K562 (cell line): ENCODE data around the gene CHSY1. TPM values are rescaled to one million over a fixed set of nuclear protein-coding genes. Genes with fewer than 3 reads are reported as not detected.

ENCODE experiments used
- BHLHE40 ChIP-seq: IDR thresholded peaks from 2 replicates; pipeline ENCODE4 v1.6.1; 2011; ENCODE audit warnings: low read length, improper control_type of control experiment
- ETV1 ChIP-seq: fragments of 450-650 bp; conservative IDR thresholded peaks from 2 replicates; pipeline ENCODE4 v1.6.1; 2016; ENCODE audit warnings: missing genetic modification characterization, control low read depth, low read depth, missing compliant biosample characterization
- FOXK1 ChIP-seq: sonication (generic); formaldehyde crosslinking; IDR thresholded peaks from 2 replicates; pipeline ENCODE4 v1.8.0; 2022; ENCODE audit warnings: missing genetic modification reagents, mild to moderate bottlenecking, borderline replicate concordance
- GTF2A2 ChIP-seq: IDR thresholded peaks from 2 replicates; pipeline ENCODE4 v1.6.1; 2016; ENCODE audit warnings: mild to moderate bottlenecking, missing genetic modification characterization, missing compliant biosample characterization
- HDAC6 ChIP-seq: IDR thresholded peaks from 2 replicates; pipeline ENCODE4 v1.6.1; 2012; ENCODE audit warnings: low read depth, mild to moderate bottlenecking, control low read depth, inconsistent platforms, low read length, moderate library complexity
- HIVEP1 ChIP-seq: fragments of 250-450 bp; sonication (Bioruptor Pico); IDR thresholded peaks from 2 replicates; pipeline ENCODE4 v1.4.0; 2020; ENCODE audit warnings: mild to moderate bottlenecking
- HNRNPK ChIP-seq: fragments of 200-400 bp; formaldehyde crosslinking; IDR thresholded peaks from one replicate; pipeline ENCODE4 v1.6.1; 2018; ENCODE audit warnings: mild to moderate bottlenecking, low read depth, low read length; ENCODE audit not compliant: poor library complexity, severe bottlenecking
- KDM1A ChIP-seq, 2 experiments: fragments of 450-650 bp; IDR thresholded peaks; 2 replicates each; pipeline ENCODE4 v1.6.1; 2016; ENCODE audit warnings: mild to moderate bottlenecking in 2 of 2
- NBN ChIP-seq: fragments of 450-650 bp; IDR thresholded peaks from 2 replicates; pipeline ENCODE4 v1.6.1; 2016; ENCODE audit warnings: low read depth, mild to moderate bottlenecking
- NCOA1 ChIP-seq: fragments of 450-650 bp; IDR thresholded peaks from 2 replicates; pipeline ENCODE4 v1.6.1; 2016; ENCODE audit warnings: low read depth
- PHF21A ChIP-seq: fragments of 450-650 bp; IDR thresholded peaks from 2 replicates; pipeline ENCODE4 v1.6.1; 2017; ENCODE audit warnings: low read depth, borderline replicate concordance
- RBM17 ChIP-seq: fragments of 200-400 bp; formaldehyde crosslinking; IDR thresholded peaks from 2 replicates; pipeline ENCODE4 v1.6.1; 2017; ENCODE audit warnings: low read depth, mild to moderate bottlenecking, low read length, borderline replicate concordance
- RBM25 ChIP-seq: fragments of 200-400 bp; formaldehyde crosslinking; IDR thresholded peaks from 2 replicates; pipeline ENCODE4 v1.6.1; 2018; ENCODE audit warnings: low read length, low read depth, moderate library complexity; ENCODE audit not compliant: severe bottlenecking
- SRSF9 ChIP-seq: fragments of 200-400 bp; formaldehyde crosslinking; IDR thresholded peaks from 2 replicates; pipeline ENCODE4 v1.6.1; 2017; ENCODE audit warnings: low read depth, low read length, borderline replicate concordance
- TRIM28 ChIP-seq: fragments of 450-650 bp; IDR thresholded peaks from 2 replicates; pipeline ENCODE4 v1.6.1; 2017
- ZC3H8 ChIP-seq: fragments of 450-650 bp; IDR thresholded peaks from 2 replicates; pipeline ENCODE4 v1.6.1; 2017
- polyA plus RNA-seq, 8 experiments: library from polyadenylated mRNA; depleted of rRNA in 4 of 8; stranded (reverse) in 5 of 8; unstranded in 3 of 8; fragments of >200 nt; fragmentation: Nextera tagmentation in 2 of 8; fragmentation: Illumina TruSeq in 1 of 8; extraction: Ambion mirVana in 2 of 8; extraction: Trizol in 1 of 8; gene quantifications; 2 replicates each; pipeline versions ENCODE4 v1.2.1 to v1.2.3, GENCODE V29; 2011 to 2014; ENCODE audit warnings: inconsistent platforms in 1 of 8, missing spikeins in 1 of 8
- total RNA-seq, 7 experiments: library from RNA; depleted of rRNA in 6 of 7; stranded (reverse); fragments of >200 nt in 6 of 7; fragmentation: Illumina TruSeq in 2 of 7; extraction: Trizol in 2 of 7; gene quantifications; 2 replicates each; pipeline versions ENCODE4 v1.2.1 to v1.2.3, GENCODE V29; 2011 to 2021; ENCODE audit warnings: low replicate concordance in 1 of 7
- TF ChIP-seq, protein P1 (sequence below): sonication (generic); formaldehyde crosslinking; IDR thresholded peaks from 2 replicates; pipeline ENCODE4 v1.8.0; 2022; ENCODE audit warnings: missing genetic modification reagents, mild to moderate bottlenecking, borderline replicate concordance
- TF ChIP-seq, protein P2 (sequence below), 2 experiments: fragments of 200-800 bp in 1 of 2; sonication (Bioruptor generic) in 1 of 2; sonication (generic) in 1 of 2; formaldehyde crosslinking in 1 of 2; IDR thresholded peaks in 1 of 2; conservative IDR thresholded peaks in 1 of 2; 2 replicates each; pipeline versions ENCODE4 v1.5.0 to v1.6.1; 2016 to 2020; ENCODE audit warnings: missing compliant biosample characterization in 1 of 2, missing genetic modification characterization in 1 of 2, missing genetic modification reagents in 1 of 2
- TF ChIP-seq, protein P3 (sequence below): sonication (generic); formaldehyde crosslinking; IDR thresholded peaks from 2 replicates; pipeline ENCODE4 v1.8.0; 2022; ENCODE audit warnings: mild to moderate bottlenecking, missing genetic modification reagents
- TF ChIP-seq, protein P4 (sequence below): fragments of 250-450 bp; sonication (Bioruptor Pico); IDR thresholded peaks from 2 replicates; pipeline ENCODE4 v1.8.0; 2022; ENCODE audit warnings: moderate library complexity, mild to moderate bottlenecking, inconsistent platforms
- TF ChIP-seq, protein P5 (sequence below): fragments of 250-450 bp; sonication (Bioruptor Pico); IDR thresholded peaks from 2 replicates; pipeline ENCODE4 v1.4.0; 2020; ENCODE audit warnings: mild to moderate bottlenecking

The CHSY1 gene
- total and polyA plus RNA-seq, 9 of the 15 experiments (the other 6 are each of a cell fraction or from before 2014, with no cell fraction given), result 7.0 to 16.4 (median 13.4) TPM

DNA sequence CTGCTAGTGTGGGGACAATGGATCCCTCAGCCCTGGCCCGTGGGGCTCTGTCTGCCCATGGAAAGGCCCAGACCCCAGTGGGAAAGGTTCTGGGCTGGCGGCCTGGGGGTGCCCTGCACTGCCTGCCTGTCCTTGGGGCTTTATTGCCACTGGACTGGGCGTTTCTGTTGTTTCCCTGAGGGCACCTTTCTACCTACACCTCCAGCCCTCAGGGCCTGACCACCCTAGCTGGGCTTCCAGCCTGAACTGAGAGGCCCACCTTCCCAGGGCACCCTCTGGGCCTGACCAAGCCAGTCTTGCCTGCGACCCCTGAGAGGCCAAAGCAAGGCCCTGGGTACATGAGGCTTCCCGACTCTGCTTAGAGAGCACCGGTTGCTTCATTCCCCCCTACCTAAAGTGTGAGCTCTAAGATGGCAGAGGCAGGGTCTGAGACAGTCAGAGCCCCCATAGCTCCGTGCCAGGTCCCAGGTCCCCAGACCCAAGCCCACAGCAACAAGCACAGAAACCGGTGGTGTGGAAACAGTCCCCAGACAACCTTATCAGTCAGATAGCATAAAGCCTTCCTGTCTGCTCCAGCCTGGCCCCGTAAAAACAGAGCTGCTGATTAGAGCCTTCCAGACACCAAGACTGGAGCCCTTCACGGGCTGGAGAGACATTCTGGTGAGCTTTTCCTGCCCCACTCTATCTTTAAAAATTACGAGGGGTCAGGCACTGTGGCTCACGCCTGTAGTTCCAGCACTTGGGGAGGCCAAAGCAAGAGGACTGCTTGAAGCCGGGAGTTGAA lies 102.8 kb downstream of the CHSY1 start (continued):
- TF ChIP-seq, protein P1, sequence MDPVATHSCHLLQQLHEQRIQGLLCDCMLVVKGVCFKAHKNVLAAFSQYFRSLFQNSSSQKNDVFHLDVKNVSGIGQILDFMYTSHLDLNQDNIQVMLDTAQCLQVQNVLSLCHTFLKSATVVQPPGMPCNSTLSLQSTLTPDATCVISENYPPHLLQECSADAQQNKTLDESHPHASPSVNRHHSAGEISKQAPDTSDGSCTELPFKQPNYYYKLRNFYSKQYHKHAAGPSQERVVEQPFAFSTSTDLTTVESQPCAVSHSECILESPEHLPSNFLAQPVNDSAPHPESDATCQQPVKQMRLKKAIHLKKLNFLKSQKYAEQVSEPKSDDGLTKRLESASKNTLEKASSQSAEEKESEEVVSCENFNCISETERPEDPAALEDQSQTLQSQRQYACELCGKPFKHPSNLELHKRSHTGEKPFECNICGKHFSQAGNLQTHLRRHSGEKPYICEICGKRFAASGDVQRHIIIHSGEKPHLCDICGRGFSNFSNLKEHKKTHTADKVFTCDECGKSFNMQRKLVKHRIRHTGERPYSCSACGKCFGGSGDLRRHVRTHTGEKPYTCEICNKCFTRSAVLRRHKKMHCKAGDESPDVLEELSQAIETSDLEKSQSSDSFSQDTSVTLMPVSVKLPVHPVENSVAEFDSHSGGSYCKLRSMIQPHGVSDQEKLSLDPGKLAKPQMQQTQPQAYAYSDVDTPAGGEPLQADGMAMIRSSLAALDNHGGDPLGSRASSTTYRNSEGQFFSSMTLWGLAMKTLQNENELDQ (CRISPR knock-in tag), result no peak
- TF ChIP-seq KDM1A (IDR thresholded peaks at IDR 0.05) (no peak), SRSF9 (no peak), NCOA1 (no peak), GTF2A2 (tag) (no peak), FOXK1 (CRISPR knock-in tag) (no peak), ZC3H8 (no peak), RBM17 (no peak), TRIM28 (no peak), HNRNPK (no peak), ETV1 (tag) (peak; percentile 41), NBN (no peak), HDAC6 (no peak), PHF21A (no peak), RBM25 (no peak), HIVEP1 (CRISPR knock-in tag) (no peak), BHLHE40 (no peak)
- TF ChIP-seq, protein P2, sequence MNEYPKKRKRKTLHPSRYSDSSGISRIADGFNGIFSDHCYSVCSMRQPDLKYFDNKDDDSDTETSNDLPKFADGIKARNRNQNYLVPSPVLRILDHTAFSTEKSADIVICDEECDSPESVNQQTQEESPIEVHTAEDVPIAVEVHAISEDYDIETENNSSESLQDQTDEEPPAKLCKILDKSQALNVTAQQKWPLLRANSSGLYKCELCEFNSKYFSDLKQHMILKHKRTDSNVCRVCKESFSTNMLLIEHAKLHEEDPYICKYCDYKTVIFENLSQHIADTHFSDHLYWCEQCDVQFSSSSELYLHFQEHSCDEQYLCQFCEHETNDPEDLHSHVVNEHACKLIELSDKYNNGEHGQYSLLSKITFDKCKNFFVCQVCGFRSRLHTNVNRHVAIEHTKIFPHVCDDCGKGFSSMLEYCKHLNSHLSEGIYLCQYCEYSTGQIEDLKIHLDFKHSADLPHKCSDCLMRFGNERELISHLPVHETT (CRISPR knock-in tag; conservative IDR thresholded peaks at IDR 0.05 in 1 of 2, IDR thresholded peaks at IDR 0.05 in 1 of 2), result peak in 1 of 2 experiments; percentile 38; a peak in 1 of 4 replicates
- TF ChIP-seq, protein P3, sequence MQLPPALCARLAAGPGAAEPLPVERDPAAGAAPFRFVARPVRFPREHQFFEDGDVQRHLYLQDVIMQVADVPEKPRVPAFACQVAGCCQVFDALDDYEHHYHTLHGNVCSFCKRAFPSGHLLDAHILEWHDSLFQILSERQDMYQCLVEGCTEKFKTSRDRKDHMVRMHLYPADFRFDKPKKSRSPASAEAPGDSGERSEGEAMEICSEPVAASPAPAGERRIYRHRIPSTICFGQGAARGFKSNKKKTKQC (CRISPR knock-in tag), result no peak
- TF ChIP-seq, protein P4, sequence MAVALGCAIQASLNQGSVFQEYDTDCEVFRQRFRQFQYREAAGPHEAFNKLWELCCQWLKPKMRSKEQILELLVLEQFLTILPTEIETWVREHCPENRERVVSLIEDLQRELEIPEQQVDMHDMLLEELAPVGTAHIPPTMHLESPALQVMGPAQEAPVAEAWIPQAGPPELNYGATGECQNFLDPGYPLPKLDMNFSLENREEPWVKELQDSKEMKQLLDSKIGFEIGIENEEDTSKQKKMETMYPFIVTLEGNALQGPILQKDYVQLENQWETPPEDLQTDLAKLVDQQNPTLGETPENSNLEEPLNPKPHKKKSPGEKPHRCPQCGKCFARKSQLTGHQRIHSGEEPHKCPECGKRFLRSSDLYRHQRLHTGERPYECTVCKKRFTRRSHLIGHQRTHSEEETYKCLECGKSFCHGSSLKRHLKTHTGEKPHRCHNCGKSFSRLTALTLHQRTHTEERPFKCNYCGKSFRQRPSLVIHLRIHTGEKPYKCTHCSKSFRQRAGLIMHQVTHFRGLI, result no peak
- TF ChIP-seq, protein P5, sequence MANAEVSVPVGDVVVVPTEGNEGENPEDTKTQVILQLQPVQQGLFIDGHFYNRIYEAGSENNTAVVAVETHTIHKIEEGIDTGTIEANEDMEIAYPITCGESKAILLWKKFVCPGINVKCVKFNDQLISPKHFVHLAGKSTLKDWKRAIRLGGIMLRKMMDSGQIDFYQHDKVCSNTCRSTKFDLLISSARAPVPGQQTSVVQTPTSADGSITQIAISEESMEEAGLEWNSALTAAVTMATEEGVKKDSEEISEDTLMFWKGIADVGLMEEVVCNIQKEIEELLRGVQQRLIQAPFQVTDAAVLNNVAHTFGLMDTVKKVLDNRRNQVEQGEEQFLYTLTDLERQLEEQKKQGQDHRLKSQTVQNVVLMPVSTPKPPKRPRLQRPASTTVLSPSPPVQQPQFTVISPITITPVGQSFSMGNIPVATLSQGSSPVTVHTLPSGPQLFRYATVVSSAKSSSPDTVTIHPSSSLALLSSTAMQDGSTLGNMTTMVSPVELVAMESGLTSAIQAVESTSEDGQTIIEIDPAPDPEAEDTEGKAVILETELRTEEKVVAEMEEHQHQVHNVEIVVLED (CRISPR knock-in tag), result no peak
